Choroid plexus epithelial cell (primary cell): Measurements from ENCODE around the gene WNK2.

ENCODE experiments used
- DNase-seq: peaks from one replicate; pipeline ENCODE4 v3.0.0-alpha.2; 2010; ENCODE audit warnings: low read depth
- H3K4me3 ChIP-seq: 2 replicates; pipeline ENCODE4 v1.5.1; 2011; ENCODE audit warnings: low read depth, mild to moderate bottlenecking, control low read depth, low read length, moderate library complexity
- CTCF ChIP-seq: conservative IDR thresholded peaks from 2 replicates; pipeline ENCODE4 v1.5.1; 2011; ENCODE audit warnings: low read depth, mild to moderate bottlenecking, control low read depth, inconsistent platforms, low read length, moderate library complexity

The WNK2 gene

GRCh38 chr9:93244510-93245436 is 60.8 kb downstream of the WNK2 start:
- no peak overlapping the region for H3K4me3 ChIP-seq
- TF ChIP-seq CTCF: no peak
- DNase-seq: no peak

- no peak overlapping the region for H3K4me3 ChIP-seq
- TF ChIP-seq CTCF: no peak
- DNase-seq: no peak
Observed at GRCh38 chr9:93245437-93245970, 61.6 kb downstream of the WNK2 start.

GRCh38 chr9:93246111-93246510 is 62.2 kb downstream of the WNK2 start:
- no peak for TF ChIP-seq CTCF
- DNase-seq: no peak
- H3K4me3 ChIP-seq: no peak overlapping the region

- DNase-seq: no peak
- no peak for TF ChIP-seq CTCF
- H3K4me3 ChIP-seq: no peak overlapping the region
Observed at GRCh38 chr9:93246526-93246925, 62.6 kb downstream of the WNK2 start.

GRCh38 chr9:93247099-93247865 is 63.3 kb downstream of the WNK2 start:
- no peak overlapping the region for H3K4me3 ChIP-seq
- no peak for DNase-seq
- TF ChIP-seq CTCF: no peak

- TF ChIP-seq CTCF: no peak
- DNase-seq: no peak
- no peak overlapping the region for H3K4me3 ChIP-seq
Observed at GRCh38 chr9:93247892-93248291, 64.0 kb downstream of the WNK2 start.
